ENCODE results near the gene NR0B2.
"Not testable (repeated sequence)": the region's sequence is repeated elsewhere in the genome, so short reads cannot be mapped to it uniquely, and the experiment has no call there.

NR0B2 gene

GRCh38 chr1:26950602-26951001, 36.8 kb upstream of the NR0B2 start:
- Histone ChIP-seq H3K27ac (no peak overlapping the region), H3K9me3 (peaks cover 0 to under 1% (median 0%) of the 10 kb centered on the region in 3 donors), H3K4me1 (no peaks in the 10 kb centered on the region), H3K27me3 (peaks cover 0 to 16% of the 10 kb centered on the region in 2 donors), H3K4me3 (no peak overlapping the region), H3K36me3 (peaks cover 8 to 63% (median 14%) of the 10 kb centered on the region in 3 donors)
- no peak for DNase-seq
- intact Hi-C loops (cut with DNase I; ENCODE audit: low total_unique reads): no loop called here
- TF ChIP-seq, protein P1, sequence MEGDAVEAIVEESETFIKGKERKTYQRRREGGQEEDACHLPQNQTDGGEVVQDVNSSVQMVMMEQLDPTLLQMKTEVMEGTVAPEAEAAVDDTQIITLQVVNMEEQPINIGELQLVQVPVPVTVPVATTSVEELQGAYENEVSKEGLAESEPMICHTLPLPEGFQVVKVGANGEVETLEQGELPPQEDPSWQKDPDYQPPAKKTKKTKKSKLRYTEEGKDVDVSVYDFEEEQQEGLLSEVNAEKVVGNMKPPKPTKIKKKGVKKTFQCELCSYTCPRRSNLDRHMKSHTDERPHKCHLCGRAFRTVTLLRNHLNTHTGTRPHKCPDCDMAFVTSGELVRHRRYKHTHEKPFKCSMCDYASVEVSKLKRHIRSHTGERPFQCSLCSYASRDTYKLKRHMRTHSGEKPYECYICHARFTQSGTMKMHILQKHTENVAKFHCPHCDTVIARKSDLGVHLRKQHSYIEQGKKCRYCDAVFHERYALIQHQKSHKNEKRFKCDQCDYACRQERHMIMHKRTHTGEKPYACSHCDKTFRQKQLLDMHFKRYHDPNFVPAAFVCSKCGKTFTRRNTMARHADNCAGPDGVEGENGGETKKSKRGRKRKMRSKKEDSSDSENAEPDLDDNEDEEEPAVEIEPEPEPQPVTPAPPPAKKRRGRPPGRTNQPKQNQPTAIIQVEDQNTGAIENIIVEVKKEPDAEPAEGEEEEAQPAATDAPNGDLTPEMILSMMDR (IDR thresholded peaks at IDR 0.05): no peak

DNA sequence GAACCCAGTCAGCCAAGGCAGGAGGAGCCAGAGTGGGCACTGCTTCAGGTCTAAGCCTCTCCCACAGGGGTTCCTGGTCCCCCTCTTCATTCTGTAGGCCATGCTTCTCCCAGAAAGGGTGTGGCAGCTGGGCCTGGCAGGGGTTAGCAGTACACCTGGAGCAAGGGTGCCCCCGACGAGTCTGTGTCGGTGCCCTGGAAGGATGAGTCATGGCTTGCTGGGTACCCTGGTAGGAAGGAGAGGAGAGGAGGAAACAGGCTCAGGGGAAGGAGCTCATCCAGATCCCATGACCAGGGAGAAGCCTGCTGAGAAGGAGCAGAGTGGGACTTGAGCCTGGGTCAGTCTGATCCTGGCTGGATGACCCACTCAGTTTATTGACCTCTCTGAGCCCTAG, 36.1 kb upstream of the NR0B2 start:
- H3K36me3 ChIP-seq: peaks cover 15 to 69% (median 21%) of the 10 kb centered on the region in 3 donors
- H3K9me3 ChIP-seq: no peaks in the 10 kb centered on the region
- intact Hi-C loops (cut with DNase I; ENCODE audit: low total_unique reads): no loop called here
- no peak overlapping the region for H3K27ac ChIP-seq
- no peak for DNase-seq
- peaks cover 0 to 16% of the 10 kb centered on the region in 2 donors for H3K27me3 ChIP-seq
- H3K4me3 ChIP-seq: no peak overlapping the region
- no peaks in the 10 kb centered on the region for H3K4me1 ChIP-seq
- TF ChIP-seq, protein P1 (IDR thresholded peaks at IDR 0.05): no peak

DNA sequence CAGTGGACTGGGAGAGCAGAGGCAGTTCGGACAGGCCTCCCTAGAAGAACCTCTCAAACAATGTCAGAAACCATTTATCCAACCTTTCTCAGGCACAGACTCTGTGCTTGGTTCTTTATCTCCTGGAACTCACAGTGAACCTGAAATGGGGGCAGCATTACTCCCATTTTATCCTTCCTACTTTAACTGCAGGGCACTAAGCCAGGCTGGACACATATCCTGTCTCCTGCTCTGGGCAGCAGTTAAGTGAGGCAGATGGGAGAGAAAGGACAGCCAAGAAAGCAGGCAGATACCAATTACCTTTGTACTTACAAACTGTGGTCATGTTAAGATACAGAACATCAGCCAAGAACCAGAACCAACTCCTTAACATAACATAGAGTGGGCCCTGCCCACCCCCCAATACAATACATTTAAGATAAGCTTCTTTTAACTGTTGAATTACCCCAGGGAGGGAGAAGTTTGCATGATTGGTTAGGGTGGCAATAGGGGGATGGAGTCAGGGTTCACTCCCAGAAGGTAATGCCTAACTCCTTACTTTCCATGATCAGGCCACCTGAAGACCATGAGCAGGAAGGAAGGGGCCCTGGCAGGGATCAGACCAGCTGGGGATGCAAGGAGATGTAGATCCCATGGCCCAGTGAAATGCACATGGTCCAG, 35.6 kb upstream of the NR0B2 start:
- Histone ChIP-seq H3K9me3 (no peaks in the 10 kb centered on the region), H3K27me3 (peaks cover 0 to 16% of the 10 kb centered on the region in 2 donors), H3K27ac (no peak overlapping the region), H3K4me1 (no peaks in the 10 kb centered on the region), H3K36me3 (peaks cover 20 to 75% (median 26%) of the 10 kb centered on the region in 3 donors), H3K4me3 (no peak overlapping the region)
- TF ChIP-seq, protein P1 (IDR thresholded peaks at IDR 0.05): no peak
- no peak for DNase-seq
- intact Hi-C loops (cut with DNase I; ENCODE audit: low total_unique reads): no loop called here

GRCh38 chr1:26948725-26949057, 34.9 kb upstream of the NR0B2 start:
- intact Hi-C loops (cut with DNase I; ENCODE audit: low total_unique reads); DNase-seq; H3K9me3 ChIP-seq; H3K27ac ChIP-seq; H3K4me3 ChIP-seq; H3K4me1 ChIP-seq: not testable (repeated sequence)
- Histone ChIP-seq H3K36me3 (peaks cover 27 to 82% (median 34%) of the 10 kb centered on the region in 3 donors), H3K27me3 (peaks cover 0 to 16% of the 10 kb centered on the region in 2 donors)

DNA sequence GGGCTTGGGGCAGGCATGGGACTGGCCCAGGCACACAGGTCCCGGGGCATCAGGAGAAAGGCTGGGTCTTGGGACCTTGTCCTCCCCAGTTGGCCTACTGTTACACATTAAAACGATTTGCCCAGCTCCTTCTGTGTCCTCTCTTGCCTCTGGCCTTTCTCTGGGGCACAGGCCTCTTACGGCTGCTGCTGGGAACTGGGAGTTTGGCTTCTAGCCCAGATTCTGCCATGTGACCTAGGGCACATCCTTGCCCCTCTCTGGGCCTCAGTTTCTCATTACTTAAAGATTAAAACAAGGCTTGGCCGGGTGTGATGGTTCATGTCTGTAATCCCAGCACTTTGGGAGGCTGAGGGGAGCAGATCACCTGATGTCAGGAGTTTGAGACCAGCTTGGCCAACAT, 32.5 kb upstream of the NR0B2 start:
- TF ChIP-seq, protein P1 (IDR thresholded peaks at IDR 0.05): no peak
- Histone ChIP-seq H3K36me3 (peaks cover 52 to 93% (median 58%) of the 10 kb centered on the region in 3 donors), H3K4me1 (no peaks in the 10 kb centered on the region), H3K27ac (no peak overlapping the region), H3K27me3 (peaks cover 0 to 2% of the 10 kb centered on the region in 2 donors), H3K9me3 (no peaks in the 10 kb centered on the region), H3K4me3 (no peak overlapping the region)
- intact Hi-C loops (cut with DNase I; ENCODE audit: low total_unique reads): no loop called here
- DNase-seq: no peak

- no peak overlapping the region for H3K4me3 ChIP-seq
- intact Hi-C loops (cut with DNase I; ENCODE audit: low total_unique reads): no loop called here
- no peak for DNase-seq
- no peaks in the 10 kb centered on the region for H3K27me3 ChIP-seq
- H3K4me1 ChIP-seq: no peaks in the 10 kb centered on the region
- no peak overlapping the region for H3K27ac ChIP-seq
- TF ChIP-seq, protein P1 (IDR thresholded peaks at IDR 0.05): no peak
- no peaks in the 10 kb centered on the region for H3K9me3 ChIP-seq
- H3K36me3 ChIP-seq: peaks cover 53 to 90% (median 59%) of the 10 kb centered on the region in 3 donors
These were observed 32.0 kb upstream of the NR0B2 start for GRCh38 chr1:26945728-26946127.
